Ascending aorta (tissue), 2 donors: ENCODE data around the gene CCND1. TPM values are rescaled to one million over a fixed set of nuclear protein-coding genes. Genes with fewer than 3 reads are reported as not detected.

Experiments used
- DNase-seq, 2 donors: peaks; one replicate each; pipeline ENCODE4 v3.0.0-alpha.2; 2019; ENCODE audit warnings: low spot score in 2 of 2
- H3K27ac ChIP-seq, 2 donors: fragments of 200-600 bp; sonication (generic); one replicate each; pipeline ENCODE4 v1.5.1; 2016 to 2017; ENCODE audit warnings: mild to moderate bottlenecking in 1 of 2
- H3K27me3 ChIP-seq: fragments of 200-600 bp; sonication (generic); one replicate; pipeline ENCODE4 v1.5.1; 2017
- H3K36me3 ChIP-seq, 2 donors: fragments of 200-600 bp; sonication (generic); one replicate each; pipeline ENCODE4 v1.5.1; 2016
- H3K4me1 ChIP-seq, 2 donors: fragments of 200-600 bp; sonication (generic); one replicate each; pipeline ENCODE4 v1.5.1; 2016 to 2017; ENCODE audit warnings: mild to moderate bottlenecking in 1 of 2
- H3K4me3 ChIP-seq, 2 donors: fragments of 200-600 bp; sonication (generic); one replicate each; pipeline ENCODE4 v1.5.1; 2016 to 2017; ENCODE audit warnings: mild to moderate bottlenecking in 1 of 2
- H3K9me3 ChIP-seq, 2 donors: fragments of 200-600 bp; sonication (generic); one replicate each; pipeline ENCODE4 v1.5.1; 2016
- intact Hi-C: fragments of 100-400 bp; cut with DNase I; formaldehyde crosslinking; loops from one replicate; pipeline ENCODE4 v1.15.1; 2023
- total RNA-seq: library from RNA; depleted of rRNA; stranded (reverse); fragments of >200 nt; gene quantifications from one replicate; pipeline ENCODE4 v1.1.0, GENCODE V29; 2016
- TF ChIP-seq, protein P1 (sequence below), 3 experiments: fragments of 200-600 bp in 2 of 3; fragments of 450-650 bp in 1 of 3; sonication (generic) in 2 of 3; IDR thresholded peaks; one replicate each; pipeline ENCODE4 v1.5.1; 2016 to 2019; ENCODE audit warnings: antibody characterized with exemption in 3 of 3, mild to moderate bottlenecking in 1 of 3, moderate library complexity in 1 of 3

Gene CCND1
- total RNA-seq, 1 donor from 2014 or later, result 90.6 TPM

DNA sequence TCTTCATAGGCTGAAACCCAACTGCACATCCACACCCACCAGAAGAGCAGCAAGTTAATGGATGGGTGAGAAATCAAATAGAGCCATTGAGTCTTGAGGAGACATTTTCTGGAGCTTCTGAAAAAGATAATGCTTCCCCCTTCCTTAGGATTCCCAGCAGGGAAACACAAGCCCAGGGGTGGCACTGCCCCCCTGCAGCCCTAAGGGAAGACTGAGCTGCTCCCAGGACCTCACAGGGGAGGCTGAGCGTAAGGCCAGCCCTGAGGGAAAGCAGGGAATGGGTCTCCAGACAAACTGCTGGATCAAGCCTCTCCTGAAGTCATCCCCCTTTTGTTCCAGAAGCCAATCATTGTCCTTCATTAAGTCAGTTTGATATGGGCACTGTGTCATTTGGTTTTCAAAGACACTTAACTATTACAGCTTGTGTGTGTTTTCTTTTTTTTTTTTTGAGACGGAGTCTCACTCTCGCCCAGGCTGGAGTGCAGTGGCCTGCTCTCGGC, 19.1 kb downstream of the CCND1 start:
- Histone ChIP-seq H3K4me3 (no peak overlapping the region), H3K36me3 (peaks cover 12 to 13% of the 10 kb centered on the region in 2 donors), H3K9me3 (no peaks in the 10 kb centered on the region), H3K4me1 (no peaks in the 10 kb centered on the region), H3K27ac (no peak overlapping the region), H3K27me3 (no peaks in the 10 kb centered on the region)
- TF ChIP-seq, protein P1, sequence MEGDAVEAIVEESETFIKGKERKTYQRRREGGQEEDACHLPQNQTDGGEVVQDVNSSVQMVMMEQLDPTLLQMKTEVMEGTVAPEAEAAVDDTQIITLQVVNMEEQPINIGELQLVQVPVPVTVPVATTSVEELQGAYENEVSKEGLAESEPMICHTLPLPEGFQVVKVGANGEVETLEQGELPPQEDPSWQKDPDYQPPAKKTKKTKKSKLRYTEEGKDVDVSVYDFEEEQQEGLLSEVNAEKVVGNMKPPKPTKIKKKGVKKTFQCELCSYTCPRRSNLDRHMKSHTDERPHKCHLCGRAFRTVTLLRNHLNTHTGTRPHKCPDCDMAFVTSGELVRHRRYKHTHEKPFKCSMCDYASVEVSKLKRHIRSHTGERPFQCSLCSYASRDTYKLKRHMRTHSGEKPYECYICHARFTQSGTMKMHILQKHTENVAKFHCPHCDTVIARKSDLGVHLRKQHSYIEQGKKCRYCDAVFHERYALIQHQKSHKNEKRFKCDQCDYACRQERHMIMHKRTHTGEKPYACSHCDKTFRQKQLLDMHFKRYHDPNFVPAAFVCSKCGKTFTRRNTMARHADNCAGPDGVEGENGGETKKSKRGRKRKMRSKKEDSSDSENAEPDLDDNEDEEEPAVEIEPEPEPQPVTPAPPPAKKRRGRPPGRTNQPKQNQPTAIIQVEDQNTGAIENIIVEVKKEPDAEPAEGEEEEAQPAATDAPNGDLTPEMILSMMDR (IDR thresholded peaks at IDR 0.05), result no peak
- intact Hi-C loops, result no loop called here
- no peak for DNase-seq

GRCh38 chr11:69661413-69661715, 20.4 kb downstream of the CCND1 start:
- intact Hi-C loops, result no loop called here
- Histone ChIP-seq H3K36me3 (peaks cover 22 to 27% of the 10 kb centered on the region in 2 donors), H3K27ac (no peak overlapping the region), H3K4me3 (no peak overlapping the region), H3K9me3 (no peaks in the 10 kb centered on the region), H3K27me3 (no peaks in the 10 kb centered on the region), H3K4me1 (no peaks in the 10 kb centered on the region)
- DNase-seq, result no peak
- TF ChIP-seq, protein P1 (IDR thresholded peaks at IDR 0.05), result no peak

DNA sequence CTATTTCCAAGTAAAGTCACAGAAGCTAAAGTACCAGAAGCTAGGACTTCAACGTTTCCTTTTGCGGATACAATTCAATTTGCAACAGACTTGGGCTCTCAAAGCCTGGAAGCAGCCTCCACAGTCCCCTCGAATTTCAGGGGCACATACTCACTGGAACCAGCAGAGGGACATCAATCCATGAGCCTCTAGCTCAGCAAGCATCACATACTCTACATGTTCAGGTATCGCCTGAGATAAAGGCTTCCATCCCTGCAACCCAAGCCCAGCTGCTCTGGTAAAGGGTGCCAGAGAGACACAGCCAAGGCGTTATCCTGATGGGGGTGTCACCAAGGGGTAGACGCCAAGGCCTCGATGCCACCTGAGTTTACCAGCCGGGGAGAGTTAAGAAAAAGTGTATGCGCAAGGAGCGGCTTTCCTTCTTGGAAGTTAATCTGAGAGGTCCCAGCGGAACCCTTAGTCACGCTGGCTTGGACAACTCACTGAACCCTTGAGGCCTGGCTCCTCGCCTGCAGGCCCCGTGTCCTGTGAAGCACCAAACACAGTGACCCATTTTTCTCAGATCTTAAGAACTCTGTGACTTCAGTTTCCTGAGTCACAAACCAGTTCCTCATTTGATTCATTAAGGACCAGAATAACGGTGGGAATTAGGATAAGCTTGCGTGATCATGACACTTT, 21.2 kb downstream of the CCND1 start:
- intact Hi-C loops, result no loop called here
- TF ChIP-seq, protein P1 (IDR thresholded peaks at IDR 0.05), result no peak

GRCh38 chr11:69662806-69663205, 21.9 kb downstream of the CCND1 start:
- H3K27me3 ChIP-seq, result no peaks in the 10 kb centered on the region
- DNase-seq, result no peak
- peaks cover 32 to 41% of the 10 kb centered on the region in 2 donors for H3K36me3 ChIP-seq
- no peak overlapping the region for H3K27ac ChIP-seq
- intact Hi-C loops, result no loop called here
- H3K9me3 ChIP-seq, result no peaks in the 10 kb centered on the region
- TF ChIP-seq, protein P1 (IDR thresholded peaks at IDR 0.05), result no peak
- no peaks in the 10 kb centered on the region for H3K4me1 ChIP-seq
- no peak overlapping the region for H3K4me3 ChIP-seq

More for the DNA sequence above, 21.2 kb downstream of the CCND1 start:
- Histone ChIP-seq H3K27ac (no peak overlapping the region), H3K4me3 (no peak overlapping the region), H3K9me3 (no peaks in the 10 kb centered on the region), H3K36me3 (peaks cover 28 to 35% of the 10 kb centered on the region in 2 donors), H3K4me1 (no peaks in the 10 kb centered on the region), H3K27me3 (no peaks in the 10 kb centered on the region)
- no peak for DNase-seq

DNA sequence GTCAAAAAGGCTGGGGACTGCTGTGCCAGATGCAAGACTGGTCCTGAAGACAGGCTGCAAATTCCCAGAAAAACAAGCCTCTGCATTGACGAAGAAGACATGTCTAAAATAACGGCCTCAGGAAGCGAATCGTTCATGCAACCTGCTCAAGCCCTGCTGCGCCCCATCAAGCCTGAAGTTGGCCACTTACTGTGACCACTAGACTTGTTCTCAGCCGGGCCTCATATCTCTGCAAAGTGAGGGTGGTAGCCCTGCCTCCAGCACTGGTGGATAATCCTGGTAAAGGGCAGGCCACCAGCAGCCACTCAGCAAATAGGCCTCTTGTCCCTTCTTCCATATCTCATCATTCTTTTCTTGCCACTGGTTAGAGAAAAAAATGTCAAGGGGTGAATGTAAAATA, 22.4 kb downstream of the CCND1 start:
- H3K4me1 ChIP-seq, result no peaks in the 10 kb centered on the region
- H3K9me3 ChIP-seq, result no peaks in the 10 kb centered on the region
- no peak for DNase-seq
- no peaks in the 10 kb centered on the region for H3K27me3 ChIP-seq
- peaks cover 32 to 46% of the 10 kb centered on the region in 2 donors for H3K36me3 ChIP-seq
- no peak overlapping the region for H3K4me3 ChIP-seq
- H3K27ac ChIP-seq, result no peak overlapping the region
- TF ChIP-seq, protein P1 (IDR thresholded peaks at IDR 0.05), result no peak
- intact Hi-C loops, result no loop called here
